ENCODE data around the gene SPOCK1.

SPOCK1 gene

DNA sequence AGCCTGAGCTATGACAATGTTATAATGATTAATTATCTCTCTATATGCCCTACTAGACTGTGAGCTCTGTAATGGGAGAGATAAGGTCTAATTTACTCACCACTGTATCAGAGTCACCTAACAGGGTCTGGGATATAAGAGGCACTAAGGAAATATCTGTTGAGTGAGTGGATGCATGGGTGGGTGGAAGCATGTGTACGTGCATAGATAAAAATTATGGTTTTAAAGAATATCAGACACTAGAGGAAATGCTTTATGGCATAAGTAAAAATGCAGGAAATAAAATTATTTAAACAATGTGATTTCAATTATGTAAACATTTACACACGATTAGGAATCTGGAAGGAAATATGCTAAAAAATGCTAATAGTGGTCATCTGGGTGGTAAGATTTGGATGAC is 137.8 kb downstream of the SPOCK1 start:
- no peak for DNase-seq (ENCODE audit: low spot score)

DNA sequence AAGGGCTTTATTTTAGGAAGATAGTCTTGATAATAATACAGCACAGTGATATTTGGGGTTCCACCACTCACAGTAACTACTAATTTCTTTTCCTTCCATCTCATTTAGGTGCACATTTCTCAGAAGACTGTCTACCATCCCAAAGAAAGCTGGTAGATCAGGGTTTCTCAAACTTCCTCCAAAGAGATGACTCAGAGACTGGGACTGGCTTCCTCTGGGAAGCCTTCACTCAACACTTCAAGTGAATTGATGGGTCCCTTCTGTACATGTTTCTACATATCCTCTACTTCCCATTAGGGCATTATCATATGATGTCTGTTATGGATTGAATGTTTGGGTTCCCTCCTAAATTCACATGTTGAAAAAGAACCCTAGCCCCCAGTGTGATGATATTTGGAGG is 138.5 kb downstream of the SPOCK1 start:
- no peak for DNase-seq (ENCODE audit: low spot score)

DNA sequence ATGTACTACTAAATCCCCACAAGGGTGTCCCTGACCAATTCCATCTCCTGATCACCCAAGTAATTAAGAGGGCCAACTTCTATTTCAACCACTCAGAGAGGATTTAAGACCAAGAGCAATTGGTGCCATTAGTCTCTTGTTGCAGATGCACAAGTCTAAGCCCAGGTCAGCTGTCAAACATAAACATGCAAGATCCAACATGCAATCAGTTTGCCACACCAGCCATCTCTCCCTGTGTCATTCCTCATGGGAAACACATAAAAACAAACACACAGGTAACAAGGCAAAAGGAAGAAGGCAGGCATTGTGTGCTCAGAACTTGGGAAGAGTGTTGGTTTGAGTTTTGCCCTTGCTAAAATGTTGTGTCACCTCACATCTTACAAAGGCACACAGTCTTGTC is 139.2 kb downstream of the SPOCK1 start:
- DNase-seq (ENCODE audit: low spot score) = no peak

DNA sequence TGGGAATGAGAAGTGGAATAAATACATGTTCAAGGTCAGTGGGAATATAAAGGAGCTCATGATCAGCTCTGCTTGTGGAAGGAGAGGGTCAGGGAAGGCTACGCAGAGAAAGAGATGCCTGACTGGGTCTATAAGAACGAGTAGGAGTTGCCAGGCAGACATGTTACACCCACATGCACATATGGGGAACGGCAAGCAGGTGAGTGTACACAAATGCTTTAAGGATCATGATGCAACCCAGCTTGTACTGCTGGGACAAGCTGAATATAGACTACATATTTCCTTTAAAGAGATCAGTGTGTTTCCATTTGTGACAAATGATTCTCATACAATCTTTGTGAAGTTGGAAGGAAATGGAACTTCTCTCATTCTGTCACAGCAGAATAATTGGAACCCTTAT is 141.7 kb downstream of the SPOCK1 start:
- DNase-seq (ENCODE audit: low spot score) = no peak

DNA sequence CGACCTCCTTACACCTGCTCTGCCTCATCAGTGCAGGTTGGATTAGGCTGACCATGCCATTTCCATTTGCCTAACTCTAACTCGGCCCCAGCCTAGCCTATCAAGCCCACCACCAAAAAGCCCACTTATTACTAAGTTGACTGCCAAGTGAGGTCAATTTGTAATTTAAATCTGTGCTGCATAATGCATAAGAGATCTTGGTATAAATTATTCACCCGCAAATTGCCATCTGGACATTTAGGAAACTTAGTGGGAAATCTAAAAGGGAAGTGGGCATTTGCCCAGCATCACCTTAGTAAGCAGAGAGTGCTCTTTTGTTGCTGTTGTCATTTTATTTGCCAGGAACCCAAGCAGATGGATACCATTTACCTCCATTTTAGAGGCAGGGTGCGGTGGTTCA is 143.0 kb downstream of the SPOCK1 start:
- DNase-seq (ENCODE audit: low spot score) = no peak

DNA sequence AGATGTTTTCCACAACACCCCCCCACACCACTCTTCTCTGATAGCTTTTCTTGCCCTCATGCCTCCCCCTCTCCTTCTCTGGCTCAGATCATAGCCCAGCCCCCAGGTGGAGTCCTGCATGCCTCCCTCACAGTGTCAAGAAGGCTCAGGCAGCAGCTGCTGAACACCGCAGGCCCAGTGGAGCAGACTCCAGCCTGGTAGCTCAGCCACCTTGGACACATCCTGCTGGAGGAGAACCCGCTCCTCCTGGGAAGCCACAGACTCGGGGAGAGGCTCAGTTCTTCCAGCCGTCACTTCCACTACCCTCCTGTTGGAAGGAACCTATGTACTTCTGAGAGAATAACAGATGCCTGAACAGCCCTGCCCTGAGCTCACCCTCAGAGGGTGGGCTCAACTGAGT is 143.4 kb downstream of the SPOCK1 start:
- no peak for DNase-seq (ENCODE audit: low spot score)

DNA sequence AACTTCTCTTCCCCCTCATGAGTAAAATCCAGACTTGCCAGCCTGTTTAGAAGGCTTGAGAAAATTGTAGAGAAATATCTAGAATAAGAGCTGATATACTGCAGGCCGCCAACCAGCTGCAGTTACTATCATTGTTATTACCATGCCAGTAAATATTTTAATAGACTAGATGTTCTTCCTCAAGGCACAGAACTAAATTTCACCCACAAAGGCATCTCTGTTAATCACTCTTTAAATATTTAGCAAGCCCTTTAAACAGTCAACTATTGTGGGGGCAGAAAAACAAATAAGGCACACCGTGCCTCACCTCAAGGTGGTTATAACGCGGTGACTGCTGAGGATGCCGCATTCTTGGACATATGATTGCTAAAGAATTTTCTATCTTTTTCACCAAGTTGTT is 147.0 kb downstream of the SPOCK1 start:
- DNase-seq (ENCODE audit: low spot score) = no peak

DNA sequence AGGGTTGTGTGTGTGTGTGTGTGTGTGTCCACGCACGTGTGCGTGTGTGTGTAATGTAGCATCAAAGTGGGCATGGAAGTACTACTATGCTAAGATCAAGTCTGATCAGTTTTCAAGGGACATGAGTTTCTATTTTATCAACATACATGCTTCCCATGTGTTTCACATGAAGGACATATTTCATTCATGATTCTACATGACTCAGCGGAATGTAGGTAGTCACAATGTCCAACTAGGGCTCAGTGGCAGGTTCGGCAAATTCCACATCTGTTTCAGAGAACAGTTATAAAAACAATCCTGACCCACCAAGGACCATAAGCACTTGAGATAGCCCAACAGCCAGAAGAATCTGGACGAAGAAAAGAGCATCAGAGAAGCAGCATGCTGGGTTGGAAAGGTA is 148.3 kb downstream of the SPOCK1 start:
- DNase-seq (ENCODE audit: low spot score) = no peak

DNA sequence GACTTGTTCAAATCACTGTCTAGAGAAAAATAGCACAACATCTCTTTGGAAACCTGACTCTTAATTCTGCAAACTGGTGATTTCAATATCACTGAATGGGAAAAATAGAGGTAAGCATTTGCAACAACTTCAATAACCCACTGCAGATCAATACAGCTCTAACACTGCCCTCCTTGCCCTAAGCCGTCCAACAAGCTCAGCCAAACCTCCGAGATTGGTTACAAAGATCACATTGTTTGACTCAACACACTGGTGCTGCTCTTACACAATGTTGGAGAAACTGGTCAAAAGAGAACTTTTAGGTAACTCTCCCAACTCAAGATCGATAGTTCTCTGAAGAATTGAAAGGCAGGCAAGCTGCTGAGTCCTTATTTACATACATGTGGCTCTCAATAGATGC is 150.4 kb downstream of the SPOCK1 start:
- no peak for DNase-seq (ENCODE audit: low spot score)

DNA sequence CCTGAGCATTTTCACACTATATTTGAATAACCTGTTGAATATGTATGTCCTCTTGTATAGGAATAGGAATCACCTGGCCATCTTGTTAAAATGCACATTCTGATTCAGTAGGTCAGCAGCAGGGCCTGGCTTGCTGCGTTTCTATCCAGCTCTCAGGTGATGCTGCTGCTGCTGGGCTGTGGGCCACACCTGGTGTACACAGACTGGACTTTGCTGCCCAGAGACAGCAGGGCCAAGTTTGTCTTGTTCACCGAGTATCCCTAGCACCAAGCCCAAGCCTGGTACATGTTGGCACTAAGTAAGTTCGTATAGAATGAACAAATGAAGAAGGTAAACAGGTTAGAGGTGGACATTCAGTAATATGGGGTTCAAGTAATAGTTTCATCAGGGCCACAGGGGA is 151.3 kb downstream of the SPOCK1 start:
- no peak for DNase-seq (ENCODE audit: low spot score)

DNA sequence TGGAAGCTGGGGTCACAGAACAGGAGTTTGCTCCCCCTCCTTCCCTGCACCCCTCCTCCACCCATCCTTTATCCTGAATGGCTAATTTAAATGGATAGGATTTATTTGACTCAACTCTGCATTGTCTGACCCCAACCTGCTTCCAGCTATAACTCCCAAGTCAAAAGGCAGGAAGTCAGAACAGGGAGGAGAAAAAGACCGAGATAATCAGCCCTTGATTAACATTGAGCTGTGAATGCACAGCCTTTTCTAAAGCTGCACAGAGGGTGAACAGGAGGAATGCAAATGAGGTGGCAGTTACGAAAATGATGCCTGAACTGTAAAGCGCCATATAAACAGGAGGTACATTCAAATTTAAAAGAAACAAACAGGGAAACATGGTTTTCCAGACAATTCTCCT is 152.8 kb downstream of the SPOCK1 start:
- no peak for DNase-seq (ENCODE audit: low spot score)

DNA sequence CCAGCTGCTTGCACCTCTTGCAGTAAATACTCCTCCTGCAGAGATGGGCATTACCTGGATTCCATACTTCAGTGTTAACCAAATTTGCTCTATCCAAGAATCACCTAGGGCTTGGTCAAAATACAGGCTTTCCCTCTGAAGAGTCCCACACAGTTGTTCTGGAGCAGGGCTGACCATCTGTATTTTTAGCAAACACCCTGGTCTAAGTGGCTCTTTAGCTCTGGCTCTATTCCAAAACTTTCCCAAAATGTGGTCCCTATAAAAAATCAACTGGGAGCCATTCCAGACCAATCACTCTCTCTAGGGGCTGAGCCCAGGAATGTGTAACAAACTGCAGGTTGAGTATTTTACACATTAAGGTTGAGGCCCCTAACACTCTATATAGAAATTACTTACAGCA is 153.7 kb downstream of the SPOCK1 start:
- no peak for DNase-seq (ENCODE audit: low spot score)

DNA sequence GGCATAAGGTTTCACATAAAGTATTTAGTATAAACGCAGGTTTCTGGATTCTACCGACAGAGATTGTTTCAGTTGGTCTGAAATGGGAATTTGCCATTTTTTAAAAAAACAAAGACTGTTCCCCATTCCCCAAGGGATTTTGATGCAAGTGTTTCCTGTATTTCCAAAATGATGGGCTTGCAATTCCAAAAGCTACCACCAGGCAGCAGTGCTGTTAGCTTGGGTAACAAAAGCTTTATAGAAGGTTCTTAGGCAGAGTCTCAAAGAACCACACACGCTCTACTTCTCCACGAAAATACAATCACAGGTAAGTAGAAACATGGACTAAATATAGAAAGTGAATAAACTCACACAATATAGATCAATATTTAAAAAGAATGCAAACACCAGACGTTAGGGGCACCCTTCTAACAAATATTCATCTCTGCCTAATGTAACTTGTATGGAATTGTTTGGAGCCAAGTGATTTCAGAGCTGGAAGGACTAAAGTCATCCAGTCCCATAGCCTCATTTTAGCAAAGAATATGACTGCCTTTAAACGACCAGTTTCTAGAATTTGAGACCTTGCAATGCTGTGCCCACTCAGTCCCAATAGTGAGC is 154.3 kb downstream of the SPOCK1 start:
- no peak for DNase-seq (ENCODE audit: low spot score)

DNA sequence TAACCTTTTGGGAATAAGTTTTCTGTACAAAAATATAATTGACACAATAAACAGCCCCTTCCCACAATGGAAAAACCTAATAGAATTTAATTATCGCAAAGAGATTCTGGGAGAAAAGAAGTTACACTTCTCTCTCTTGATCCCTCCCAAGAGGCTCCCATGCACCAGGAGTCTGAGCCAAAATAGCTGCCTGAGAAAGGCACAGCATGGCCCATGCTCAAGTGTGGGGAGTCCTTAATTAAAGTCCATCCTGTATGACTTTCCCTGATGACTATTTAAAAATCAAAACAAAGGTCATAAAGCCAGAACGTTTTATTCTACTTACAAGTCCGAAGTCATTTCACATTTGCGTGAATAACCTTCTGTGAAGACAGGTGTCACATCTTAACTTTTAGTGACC is 155.1 kb downstream of the SPOCK1 start:
- DNase-seq (ENCODE audit: low spot score) = no peak

DNA sequence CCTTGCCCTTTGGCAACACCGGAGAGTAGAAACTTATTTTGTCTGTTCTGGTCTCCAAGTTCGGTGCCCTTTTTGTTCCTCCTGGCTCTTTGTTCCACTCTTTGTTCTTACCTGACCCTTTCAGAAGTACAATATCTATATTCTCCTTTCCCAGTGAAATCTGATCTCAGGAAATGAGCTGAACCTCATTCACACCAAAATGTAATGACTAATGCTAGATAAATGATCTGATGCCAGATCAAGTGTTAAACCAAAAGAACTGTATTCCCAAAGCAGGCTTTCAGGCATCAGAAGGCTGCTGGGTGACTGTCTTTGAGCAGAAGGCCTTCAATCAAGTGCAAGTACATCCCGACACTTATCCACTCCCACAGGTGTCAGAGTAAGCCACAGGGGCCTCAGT is 156.4 kb downstream of the SPOCK1 start:
- no peak for DNase-seq (ENCODE audit: low spot score)

DNA sequence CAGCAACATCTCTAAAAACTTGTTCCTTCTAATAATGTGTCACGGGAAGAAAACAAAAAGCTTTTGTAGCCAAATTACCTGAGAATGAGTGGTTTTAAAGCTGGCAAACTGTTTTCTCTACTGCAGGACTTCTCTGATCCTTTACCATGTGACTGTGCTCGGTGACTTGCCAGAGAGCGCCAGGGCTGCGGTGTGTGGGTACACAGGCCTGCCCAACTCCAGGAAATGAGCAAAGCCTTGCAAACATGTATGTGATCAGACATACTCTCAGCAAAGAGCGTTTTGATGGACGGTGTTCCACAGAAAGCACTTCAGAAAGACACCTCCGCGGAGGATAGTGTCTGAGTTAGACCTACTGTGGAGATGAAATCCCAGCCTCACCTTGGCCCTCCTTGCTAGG is 157.3 kb downstream of the SPOCK1 start:
- no peak for DNase-seq (ENCODE audit: low spot score)

DNA sequence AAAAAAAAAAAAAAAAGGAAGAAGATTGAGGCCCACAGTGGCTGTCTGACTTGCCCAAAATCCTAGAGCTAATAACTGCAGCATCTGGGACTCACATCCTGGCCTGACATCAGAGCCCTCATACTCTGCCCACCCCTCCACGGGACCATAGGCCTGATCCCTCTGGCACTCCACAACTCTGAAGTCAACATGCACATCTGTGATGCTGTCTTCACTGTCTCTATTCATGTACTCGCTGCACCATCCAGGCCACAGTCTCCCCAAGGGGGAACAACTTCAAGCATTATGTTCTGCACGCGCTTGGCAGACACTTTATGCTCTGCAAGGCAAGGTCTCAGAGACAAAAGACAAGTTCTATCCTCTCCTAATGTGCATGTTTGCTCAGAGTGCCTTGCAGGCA is 158.2 kb downstream of the SPOCK1 start:
- DNase-seq (ENCODE audit: low spot score) = no peak

DNA sequence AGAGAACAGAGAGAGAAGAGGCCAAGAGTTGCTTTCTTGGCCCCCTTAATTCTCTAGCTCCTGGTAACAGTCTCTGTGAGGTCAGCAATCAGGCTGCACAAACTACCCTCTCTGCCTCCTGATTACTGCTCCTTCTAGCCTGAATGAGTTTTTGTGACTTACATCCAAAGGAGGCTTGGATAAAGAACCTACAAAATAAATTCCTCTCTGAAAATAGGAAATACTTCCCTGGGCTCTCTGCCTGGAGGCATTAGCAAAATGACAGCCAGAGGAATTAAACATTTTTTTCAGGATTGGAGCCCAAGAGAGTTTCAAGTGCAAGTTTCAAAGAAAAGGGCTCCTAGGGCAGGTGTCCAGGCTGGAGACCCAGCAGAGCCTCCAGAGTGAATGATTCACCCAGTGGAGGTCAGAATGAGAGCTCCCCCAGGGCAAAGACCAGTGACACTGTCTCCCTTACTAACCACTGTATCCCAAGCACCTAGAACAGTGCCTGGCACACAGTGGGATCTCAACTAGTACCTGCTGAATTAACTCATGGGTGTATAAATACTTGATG is 162.5 kb downstream of the SPOCK1 start:
- no peak for DNase-seq (ENCODE audit: low spot score)

DNA sequence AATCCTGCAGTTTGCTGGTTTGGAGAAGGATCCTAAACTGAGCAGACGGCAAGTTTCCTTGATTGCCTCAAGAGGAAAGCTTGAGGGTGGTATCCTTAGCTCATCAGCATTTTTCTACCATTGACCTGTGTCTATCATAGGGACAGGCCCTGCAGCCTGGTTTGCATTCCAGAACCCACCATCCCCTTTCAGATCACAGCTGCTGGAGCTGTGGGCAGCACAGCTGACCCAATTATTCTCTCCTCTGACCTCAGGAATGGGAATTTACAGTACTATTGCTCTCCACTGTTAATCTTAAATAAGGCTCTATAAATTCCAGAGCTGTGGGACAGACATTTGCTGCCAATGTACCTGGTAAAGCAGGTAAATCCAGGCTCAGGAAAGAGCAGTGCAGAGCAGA is 163.0 kb downstream of the SPOCK1 start:
- DNase-seq (ENCODE audit: low spot score) = no peak

DNA sequence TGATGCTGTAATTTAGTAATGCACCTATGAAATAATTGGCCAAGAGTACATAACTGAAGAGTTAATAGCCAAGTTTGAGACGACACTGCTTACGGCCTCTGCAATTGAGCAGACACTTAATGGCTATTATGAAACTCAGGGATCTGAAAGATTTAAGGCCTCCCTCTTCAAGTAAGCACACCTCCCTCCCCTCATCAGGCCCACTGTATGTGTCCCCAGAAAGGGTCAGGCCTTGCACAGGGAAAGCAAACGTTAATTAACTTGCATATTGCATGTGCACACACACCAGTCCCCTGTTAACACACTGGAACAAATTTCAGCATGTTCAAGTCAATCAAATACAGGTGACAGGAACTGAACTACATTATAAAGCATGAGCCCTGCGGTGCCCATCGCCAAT is 163.6 kb downstream of the SPOCK1 start:
- no peak for DNase-seq (ENCODE audit: low spot score)

DNA sequence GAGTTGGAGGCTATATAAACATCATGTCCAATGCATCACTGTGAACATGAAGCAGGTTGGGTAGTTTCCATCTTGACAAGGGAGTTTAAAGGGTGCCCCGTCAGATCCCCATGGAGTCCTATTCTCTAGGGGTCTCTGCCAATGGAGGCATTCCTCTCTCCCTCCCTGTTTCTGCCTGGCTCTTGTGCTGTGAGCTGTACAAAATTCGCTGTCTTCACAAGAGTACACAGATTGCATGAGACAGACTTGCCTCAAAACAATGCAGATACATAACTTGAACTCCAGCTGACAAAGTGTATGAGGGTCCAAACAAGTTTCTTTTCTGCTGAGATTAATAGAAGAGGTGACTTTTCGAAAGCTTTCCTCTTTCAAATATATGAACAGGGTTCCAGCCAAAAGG is 165.2 kb downstream of the SPOCK1 start:
- DNase-seq (ENCODE audit: low spot score) = no peak

DNA sequence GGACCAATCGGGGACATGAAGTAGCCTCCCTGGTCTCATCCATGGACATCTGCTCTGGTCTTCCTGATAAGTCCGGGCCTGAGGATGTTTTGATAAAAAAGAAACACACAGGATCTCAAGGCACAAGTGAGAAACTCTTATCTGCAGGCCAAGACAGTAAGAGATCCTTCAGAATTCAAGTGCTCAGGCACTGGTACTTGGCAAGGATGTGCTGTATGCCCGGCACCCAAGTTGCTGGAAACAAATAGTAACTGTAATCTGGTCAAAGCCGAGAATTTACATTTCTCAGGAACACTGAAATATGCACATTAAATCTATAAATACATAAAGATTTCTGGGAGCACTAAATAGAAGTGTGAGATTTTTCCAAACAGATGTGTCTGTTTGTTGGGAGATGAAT is 165.7 kb downstream of the SPOCK1 start:
- DNase-seq (ENCODE audit: low spot score) = no peak

DNA sequence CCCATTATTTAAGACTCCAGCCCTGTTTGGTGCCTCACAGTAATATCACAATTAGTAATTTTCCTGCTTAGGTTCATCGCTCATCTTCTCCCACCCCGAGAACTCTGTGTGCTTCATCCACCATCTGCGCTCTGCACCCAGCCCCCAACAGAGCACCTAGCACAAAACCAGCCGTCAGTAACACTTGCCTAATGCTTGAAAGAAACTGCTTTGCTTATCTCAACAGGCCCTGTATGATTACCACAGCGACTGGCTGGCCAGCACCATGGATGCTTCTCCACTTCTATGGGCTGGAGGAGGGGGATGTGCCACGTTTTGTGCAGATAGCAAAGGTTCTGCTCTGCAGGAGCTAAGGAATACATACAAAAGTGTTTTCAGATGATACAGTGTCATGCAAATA is 166.8 kb downstream of the SPOCK1 start:
- no peak for DNase-seq (ENCODE audit: low spot score)

DNA sequence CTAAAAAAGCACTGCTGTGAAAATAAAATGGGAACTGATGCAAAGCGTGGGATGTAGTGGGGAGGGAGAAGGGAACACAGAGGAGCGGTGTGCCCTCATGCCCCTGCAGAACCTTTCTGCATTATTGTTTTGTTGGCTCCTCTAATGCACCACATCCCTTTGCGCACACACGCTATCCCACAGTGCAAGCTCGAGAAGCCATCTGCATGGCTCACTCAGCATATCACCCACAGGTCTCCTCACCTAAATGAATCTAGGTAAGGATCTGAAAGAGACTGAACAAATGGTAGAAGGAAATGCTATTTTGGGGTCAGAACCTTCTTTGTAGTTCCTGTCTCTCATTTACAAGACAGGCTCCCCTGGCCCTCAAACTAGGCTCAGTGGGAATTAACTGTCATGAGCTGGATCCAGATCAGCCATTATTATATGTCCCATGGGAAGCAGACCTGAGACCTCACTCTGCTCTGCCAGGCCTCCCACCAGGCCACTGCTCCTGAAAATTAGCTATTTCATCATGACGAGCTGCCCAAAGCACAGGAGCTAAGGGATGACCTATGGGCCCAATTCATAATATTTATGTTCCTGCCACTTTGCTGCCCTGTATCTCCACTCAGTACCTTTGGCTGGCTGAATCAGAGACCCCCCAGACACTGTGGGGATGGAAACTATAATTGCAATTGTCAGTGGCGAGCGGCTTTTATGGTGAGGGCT is 169.4 kb downstream of the SPOCK1 start:
- DNase-seq (ENCODE audit: low spot score) = no peak
